GM19193 (cell line): ENCODE results near the gene OAT.

Experiments
- POLR2A ChIP-seq: IDR thresholded peaks from 4 replicates; pipeline ENCODE4 v1.6.1; 2011; ENCODE audit not compliant: insufficient read depth, insufficient read length; ENCODE audit errors: extremely low read depth

The OAT gene

GRCh38 chr10:124420254-124420653 lies 1.5 kb upstream of the OAT start:
- no peak for TF ChIP-seq POLR2A

DNA sequence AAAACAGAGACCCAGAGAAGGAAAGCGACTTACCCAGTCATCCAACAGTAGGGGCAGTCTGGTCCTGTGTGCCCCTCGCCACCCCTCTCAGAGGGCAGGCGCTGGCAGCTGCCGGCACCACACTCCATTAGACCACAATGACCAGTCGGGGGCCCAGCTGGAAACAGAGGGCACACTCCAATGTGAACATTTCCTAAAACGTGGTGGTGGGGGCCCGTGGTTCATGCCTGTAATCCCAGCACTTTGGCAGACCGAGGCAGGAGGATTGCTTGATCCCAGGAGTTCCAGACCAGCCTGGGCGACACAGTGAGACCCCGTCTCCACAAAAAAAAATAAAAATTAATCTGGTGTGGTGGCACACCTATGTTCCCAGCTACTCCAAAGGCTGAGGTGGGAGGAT lies 912 bp upstream of the OAT start:
- no peak for TF ChIP-seq POLR2A

DNA sequence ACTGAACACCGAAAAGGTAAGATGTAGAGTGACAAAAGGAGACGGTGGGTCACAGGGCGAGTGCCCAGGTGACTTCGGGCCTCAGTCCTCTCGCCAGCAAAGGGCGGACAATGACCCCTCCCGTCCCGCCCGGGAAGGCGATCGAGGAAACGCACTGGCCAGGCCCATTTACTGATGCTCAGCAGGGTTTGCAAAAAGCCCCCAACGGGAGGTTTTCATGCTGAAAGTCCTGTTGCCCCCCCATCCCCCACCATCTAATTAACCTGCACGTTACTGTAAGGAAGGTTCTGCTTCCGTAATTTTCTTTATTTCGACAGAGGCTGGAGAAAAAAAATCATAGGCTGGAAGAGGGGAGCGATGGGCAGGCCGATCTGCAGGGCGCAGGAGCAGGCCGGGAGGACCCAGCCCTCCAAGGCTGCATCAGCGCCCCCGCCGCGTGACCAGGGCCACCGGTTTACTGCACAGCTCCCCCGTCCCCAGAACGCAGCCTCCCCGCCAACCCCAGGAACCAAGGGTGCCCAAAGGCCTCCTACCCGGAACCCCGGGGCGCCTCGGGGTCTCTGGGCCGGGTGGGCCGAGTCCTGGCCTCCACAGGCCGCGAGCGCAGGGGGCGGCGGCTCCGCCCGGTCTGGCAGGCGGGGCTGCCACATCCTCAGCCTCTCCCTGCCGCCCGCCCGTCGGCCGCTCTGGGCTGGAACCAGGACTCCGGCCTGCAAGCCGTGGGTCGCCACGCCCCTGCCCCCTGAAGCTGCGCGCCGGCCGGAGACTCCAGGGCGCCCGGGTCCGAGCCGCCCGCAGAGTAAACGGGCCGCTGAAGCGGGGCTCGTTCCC lies 613 bp downstream of the OAT start:
- no peak for TF ChIP-seq POLR2A

DNA sequence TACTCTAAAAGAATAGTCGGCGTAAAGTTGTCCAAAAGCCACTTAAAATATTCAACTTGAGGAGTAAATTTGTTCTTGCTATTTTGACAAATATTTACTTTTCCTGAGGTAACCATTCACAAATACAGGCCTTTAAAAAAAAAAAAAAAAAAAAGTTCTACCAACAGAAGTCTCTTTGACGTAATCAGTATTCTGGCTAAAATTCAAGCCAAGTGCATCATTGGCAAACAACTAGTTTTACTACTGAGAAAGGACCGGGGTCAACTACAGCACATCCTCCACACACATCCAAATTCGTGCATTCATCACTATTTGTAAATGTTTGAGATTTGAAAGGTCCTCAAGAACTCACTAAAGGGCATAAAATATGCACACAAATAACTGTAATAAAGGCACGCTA lies 2.0 kb downstream of the OAT start:
- TF ChIP-seq POLR2A: no peak

- TF ChIP-seq POLR2A: no peak
Measured at GRCh38 chr10:124415210-124415609, 3.5 kb downstream of the OAT start.

- no peak for TF ChIP-seq POLR2A
Measured at GRCh38 chr10:124414076-124414475, 4.6 kb downstream of the OAT start.

- TF ChIP-seq POLR2A: no peak
Measured at GRCh38 chr10:124409696-124410095, 9.0 kb downstream of the OAT start.

- TF ChIP-seq POLR2A: no peak
Measured at GRCh38 chr10:124408357-124408756, 10.4 kb downstream of the OAT start.

DNA sequence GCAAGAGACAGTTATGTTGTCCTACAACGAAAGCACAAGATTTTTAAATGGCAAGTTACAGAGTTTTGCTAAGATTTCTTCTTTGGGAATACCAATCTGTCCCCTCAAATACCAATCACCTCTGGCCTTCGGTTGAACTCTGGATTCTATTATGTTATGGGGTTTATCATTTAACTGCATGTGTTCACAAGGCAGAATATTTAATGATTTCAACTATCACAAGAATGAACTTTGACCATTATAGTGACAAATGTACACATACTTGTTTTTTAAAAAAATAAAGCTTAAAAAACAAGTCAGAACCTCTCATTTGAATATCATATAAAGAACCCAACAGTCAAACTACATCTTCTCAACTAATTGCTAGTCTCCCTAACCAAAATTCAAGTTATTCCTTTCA lies 11.3 kb downstream of the OAT start:
- TF ChIP-seq POLR2A: no peak

DNA sequence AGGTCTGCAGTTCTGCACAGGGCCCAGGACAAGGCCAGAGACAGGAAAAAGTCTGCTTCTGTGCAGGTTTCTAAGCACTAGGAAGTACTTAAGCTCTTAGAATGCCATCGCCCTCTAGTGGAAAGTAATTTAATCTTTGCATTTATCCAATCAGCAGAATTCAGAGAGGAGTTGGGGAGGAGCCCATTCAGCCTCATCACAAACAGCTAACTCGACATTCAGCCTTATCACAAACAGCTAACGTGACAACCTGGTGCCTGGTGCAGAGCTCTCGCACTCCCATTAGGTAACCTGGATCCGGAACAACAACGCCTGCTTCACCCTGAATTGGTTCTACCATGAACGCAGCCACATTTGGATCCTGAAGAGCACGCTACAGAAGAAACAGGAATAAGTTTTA lies 15.2 kb downstream of the OAT start:
- TF ChIP-seq POLR2A: no peak

- TF ChIP-seq POLR2A: no peak
Measured at GRCh38 chr10:124402273-124402672, 16.4 kb downstream of the OAT start.

DNA sequence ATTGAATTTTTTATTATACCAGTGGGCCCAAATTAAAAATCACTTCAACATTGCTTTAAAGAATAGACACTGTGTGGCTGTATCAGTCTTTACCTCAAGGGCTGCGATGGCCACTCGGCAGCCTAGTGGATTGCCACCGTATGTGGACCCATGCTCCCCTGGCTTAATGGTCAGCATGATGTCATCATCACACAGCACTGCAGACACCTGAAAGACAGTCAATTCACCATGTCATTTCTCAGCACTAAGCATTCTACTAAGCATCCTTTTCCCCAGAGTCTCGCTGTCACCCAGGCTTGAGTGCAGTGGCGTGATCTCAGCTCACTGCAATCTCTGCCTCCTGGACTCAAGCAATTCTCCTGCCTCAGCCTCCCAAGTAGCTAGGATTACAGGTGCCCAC lies 17.1 kb downstream of the OAT start:
- no peak for TF ChIP-seq POLR2A

DNA sequence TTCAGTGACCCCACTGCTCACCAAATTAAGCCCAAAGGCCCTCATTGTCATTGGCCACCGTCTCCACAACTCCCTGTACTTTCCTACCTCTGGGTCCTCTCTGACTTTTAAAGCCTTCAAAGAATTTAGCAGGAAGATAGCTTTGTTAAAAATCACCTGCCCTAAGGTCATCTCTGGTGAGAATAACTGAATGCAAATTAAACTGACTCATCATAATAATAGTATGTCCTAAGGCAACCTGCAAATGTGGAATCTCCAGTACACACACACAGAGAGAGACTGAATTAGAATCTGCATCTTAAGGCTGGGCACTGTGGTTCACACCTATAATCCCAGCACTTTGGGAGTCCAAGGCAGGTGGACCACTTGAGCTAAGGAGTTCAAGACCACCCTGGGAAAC lies 24.1 kb downstream of the OAT start:
- TF ChIP-seq POLR2A: no peak

DNA sequence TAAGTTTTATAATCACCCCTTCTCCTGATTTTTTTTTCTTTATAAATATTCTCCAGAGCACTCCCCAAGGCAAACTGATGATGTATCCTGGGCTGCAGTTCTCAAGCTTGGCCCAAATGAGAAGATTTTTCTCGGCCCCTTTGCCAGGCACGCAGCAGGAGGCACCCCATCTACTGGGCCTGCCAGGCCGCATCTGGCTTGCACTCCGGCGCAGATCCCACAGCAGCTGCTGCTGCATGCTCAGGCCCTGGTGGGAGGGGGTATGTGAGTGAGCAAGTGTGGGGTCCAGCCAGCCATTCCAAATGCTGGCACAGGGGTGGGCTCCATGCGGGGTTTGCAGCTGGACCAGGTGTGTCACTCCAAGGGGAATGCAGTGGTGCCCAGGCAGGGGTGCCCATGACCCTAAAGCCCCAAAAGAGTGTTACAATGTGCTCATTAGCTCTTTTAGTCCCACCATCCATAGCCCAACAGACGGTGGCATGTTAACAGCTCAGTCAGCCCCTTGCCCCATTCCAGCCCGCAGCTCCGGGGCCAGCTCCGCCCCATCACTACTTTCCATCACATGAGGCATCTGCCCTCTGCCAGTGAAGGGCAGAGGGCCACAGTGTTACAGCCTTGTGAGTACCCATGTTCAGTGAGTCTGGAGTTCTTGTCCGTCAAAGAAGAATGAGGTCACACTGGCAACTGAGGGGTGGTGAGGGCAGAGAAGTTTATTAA lies 25.9 kb downstream of the OAT start:
- no peak for TF ChIP-seq POLR2A

DNA sequence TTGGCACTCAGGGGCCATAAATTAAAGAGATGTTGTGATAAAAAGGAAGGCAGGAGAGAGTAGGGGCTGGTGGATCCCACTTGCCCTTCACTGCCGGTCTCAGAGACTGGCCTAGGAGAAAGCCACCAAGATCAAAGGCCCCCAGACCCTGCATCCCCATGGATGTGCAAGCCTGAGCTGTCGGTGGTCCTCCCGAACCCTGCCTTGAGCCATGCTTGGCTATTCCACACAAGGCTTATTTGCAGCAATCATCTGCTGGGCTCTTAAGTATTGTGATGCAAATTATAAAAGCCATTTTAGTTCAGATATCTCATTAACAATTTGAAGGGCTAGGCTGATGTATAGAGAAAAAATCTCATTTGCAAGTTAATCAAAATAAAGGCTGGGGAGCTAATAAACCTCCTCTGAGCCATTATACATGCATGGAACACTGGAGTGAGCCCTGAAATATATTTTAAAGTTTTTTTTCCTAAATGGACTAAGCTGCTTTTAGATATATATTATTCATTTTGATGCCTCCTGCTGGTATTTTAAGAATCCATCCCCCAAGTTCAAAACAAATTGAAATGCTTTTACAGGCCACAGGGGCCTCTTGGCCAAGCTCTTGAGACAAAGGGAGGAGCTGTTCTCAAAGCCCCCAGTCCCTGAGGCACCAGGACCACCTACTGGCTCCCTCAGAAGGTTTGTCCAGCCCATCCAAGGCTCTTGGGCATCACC lies 28.1 kb downstream of the OAT start:
- no peak for TF ChIP-seq POLR2A
